ENCODE data around the gene GNAT1. TPM values are rescaled to one million over a fixed set of nuclear protein-coding genes. Genes with fewer than 3 reads are reported as not detected.

Gene GNAT1
- total and polyA plus RNA-seq, 2 of the 13 experiments (the other 11 are each of a cell fraction or from before 2014, with no cell fraction given) = 0.15 TPM; not detected in 1

DNA sequence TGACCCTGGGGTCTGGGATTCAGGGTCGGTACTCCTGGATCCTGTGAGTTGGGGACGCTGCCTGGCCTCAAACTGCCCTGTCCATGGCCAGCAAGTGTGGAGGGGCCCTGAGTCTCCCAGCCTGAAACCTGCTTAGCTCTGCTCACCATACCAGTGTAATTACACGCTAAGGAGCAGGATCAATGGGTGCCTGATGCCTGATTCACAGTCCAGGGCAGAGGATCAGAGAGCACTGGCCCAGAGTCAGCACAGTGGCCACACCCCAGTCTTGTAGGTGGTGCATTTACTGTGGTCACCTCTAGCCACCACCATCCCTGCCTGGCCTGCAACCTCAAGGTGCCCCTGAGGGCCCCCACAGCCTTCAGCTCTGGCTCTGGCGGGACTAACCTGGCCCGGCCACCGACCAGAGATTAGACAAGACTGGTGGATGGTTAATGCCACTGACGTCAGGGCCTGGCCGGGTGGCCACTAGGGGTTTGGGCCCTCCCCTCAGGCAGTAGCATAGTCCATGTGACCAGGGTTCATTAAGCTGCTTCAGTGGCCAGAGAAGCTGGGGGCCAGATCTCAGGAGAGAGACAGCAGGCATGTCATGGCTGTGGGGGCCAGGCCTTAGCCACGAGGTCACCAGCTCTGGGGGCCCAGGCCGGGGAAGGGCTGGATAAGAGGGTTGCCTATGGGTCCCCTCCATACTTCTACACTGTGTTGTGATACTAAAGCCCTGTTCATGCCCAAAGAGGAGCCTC lies 10.3 kb downstream of the GNAT1 start (continued):
- TF ChIP-seq SUZ12 (IDR thresholded peaks at IDR 0.05; ENCODE audit: low read depth, low read length) = no peak
- TF ChIP-seq, protein P1, sequence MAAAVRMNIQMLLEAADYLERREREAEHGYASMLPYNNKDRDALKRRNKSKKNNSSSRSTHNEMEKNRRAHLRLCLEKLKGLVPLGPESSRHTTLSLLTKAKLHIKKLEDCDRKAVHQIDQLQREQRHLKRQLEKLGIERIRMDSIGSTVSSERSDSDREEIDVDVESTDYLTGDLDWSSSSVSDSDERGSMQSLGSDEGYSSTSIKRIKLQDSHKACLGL (CRISPR knock-in tag; IDR thresholded peaks at IDR 0.05) = no peak
- TF ChIP-seq ZSCAN25 (CRISPR knock-in tag; IDR thresholded peaks at IDR 0.05) = no peak
- no peak for TF ChIP-seq ZFYVE20 (CRISPR knock-in tag; IDR thresholded peaks at IDR 0.05; ENCODE audit: borderline replicate concordance, low read depth)
- no peak; the same call in 1 of the 2 replicates for TF ChIP-seq ETV5 (CRISPR knock-in tag; IDR thresholded peaks at IDR 0.05; ENCODE audit: borderline replicate concordance)
- peak; percentile 71; the same call in 1 of the 2 replicates for TF ChIP-seq ZBTB7B (CRISPR knock-in tag; IDR thresholded peaks at IDR 0.05)
- TF ChIP-seq, protein P2, sequence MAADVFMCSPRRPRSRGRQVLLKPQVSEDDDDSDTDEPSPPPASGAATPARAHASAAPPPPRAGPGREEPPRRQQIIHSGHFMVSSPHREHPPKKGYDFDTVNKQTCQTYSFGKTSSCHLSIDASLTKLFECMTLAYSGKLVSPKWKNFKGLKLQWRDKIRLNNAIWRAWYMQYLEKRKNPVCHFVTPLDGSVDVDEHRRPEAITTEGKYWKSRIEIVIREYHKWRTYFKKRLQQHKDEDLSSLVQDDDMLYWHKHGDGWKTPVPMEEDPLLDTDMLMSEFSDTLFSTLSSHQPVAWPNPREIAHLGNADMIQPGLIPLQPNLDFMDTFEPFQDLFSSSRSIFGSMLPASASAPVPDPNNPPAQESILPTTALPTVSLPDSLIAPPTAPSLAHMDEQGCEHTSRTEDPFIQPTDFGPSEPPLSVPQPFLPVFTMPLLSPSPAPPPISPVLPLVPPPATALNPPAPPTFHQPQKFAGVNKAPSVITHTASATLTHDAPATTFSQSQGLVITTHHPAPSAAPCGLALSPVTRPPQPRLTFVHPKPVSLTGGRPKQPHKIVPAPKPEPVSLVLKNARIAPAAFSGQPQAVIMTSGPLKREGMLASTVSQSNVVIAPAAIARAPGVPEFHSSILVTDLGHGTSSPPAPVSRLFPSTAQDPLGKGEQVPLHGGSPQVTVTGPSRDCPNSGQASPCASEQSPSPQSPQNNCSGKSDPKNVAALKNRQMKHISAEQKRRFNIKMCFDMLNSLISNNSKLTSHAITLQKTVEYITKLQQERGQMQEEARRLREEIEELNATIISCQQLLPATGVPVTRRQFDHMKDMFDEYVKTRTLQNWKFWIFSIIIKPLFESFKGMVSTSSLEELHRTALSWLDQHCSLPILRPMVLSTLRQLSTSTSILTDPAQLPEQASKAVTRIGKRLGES (CRISPR knock-in tag; IDR thresholded peaks at IDR 0.05; ENCODE audit: borderline replicate concordance) = no peak
- no peak for TF ChIP-seq SP140L (CRISPR knock-in tag; IDR thresholded peaks at IDR 0.05; ENCODE audit: borderline replicate concordance)
- TF ChIP-seq HNRNPL (IDR thresholded peaks at IDR 0.05; ENCODE audit: low read depth, low read length) = peak; percentile 66; the same call in 1 of the 2 replicates
- TF ChIP-seq SYNCRIP (IDR thresholded peaks at IDR 0.05; ENCODE audit: insufficient read depth, low read depth, low read length) = no peak
- TF ChIP-seq JDP2 (CRISPR knock-in tag; IDR thresholded peaks at IDR 0.05; ENCODE audit: borderline replicate concordance) = no peak
- TF ChIP-seq, protein P3, sequence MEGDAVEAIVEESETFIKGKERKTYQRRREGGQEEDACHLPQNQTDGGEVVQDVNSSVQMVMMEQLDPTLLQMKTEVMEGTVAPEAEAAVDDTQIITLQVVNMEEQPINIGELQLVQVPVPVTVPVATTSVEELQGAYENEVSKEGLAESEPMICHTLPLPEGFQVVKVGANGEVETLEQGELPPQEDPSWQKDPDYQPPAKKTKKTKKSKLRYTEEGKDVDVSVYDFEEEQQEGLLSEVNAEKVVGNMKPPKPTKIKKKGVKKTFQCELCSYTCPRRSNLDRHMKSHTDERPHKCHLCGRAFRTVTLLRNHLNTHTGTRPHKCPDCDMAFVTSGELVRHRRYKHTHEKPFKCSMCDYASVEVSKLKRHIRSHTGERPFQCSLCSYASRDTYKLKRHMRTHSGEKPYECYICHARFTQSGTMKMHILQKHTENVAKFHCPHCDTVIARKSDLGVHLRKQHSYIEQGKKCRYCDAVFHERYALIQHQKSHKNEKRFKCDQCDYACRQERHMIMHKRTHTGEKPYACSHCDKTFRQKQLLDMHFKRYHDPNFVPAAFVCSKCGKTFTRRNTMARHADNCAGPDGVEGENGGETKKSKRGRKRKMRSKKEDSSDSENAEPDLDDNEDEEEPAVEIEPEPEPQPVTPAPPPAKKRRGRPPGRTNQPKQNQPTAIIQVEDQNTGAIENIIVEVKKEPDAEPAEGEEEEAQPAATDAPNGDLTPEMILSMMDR (CRISPR knock-in tag; IDR thresholded peaks at IDR 0.05) = peak; percentile 52
- TF ChIP-seq, protein P4, sequence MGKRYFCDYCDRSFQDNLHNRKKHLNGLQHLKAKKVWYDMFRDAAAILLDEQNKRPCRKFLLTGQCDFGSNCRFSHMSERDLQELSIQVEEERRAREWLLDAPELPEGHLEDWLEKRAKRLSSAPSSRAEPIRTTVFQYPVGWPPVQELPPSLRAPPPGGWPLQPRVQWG (CRISPR knock-in tag; IDR thresholded peaks at IDR 0.05; ENCODE audit: borderline replicate concordance, low read depth) = no peak
- TF ChIP-seq NFKBIZ (CRISPR knock-in tag; IDR thresholded peaks at IDR 0.05) = no peak
- TF ChIP-seq BRD4 (CRISPR knock-in tag; IDR thresholded peaks at IDR 0.05) = no peak; the same call in 1 of the 2 replicates
- peak; percentile 65 for TF ChIP-seq FOSL2 (CRISPR knock-in tag; IDR thresholded peaks at IDR 0.05)
- TF ChIP-seq, protein P5, sequence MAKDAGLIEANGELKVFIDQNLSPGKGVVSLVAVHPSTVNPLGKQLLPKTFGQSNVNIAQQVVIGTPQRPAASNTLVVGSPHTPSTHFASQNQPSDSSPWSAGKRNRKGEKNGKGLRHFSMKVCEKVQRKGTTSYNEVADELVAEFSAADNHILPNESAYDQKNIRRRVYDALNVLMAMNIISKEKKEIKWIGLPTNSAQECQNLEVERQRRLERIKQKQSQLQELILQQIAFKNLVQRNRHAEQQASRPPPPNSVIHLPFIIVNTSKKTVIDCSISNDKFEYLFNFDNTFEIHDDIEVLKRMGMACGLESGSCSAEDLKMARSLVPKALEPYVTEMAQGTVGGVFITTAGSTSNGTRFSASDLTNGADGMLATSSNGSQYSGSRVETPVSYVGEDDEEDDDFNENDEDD (CRISPR knock-in tag; IDR thresholded peaks at IDR 0.05; ENCODE audit: borderline replicate concordance) = no peak
- TF ChIP-seq HMG20B (CRISPR knock-in tag; conservative IDR thresholded peaks at IDR 0.05) = no peak
- TF ChIP-seq, protein P6, sequence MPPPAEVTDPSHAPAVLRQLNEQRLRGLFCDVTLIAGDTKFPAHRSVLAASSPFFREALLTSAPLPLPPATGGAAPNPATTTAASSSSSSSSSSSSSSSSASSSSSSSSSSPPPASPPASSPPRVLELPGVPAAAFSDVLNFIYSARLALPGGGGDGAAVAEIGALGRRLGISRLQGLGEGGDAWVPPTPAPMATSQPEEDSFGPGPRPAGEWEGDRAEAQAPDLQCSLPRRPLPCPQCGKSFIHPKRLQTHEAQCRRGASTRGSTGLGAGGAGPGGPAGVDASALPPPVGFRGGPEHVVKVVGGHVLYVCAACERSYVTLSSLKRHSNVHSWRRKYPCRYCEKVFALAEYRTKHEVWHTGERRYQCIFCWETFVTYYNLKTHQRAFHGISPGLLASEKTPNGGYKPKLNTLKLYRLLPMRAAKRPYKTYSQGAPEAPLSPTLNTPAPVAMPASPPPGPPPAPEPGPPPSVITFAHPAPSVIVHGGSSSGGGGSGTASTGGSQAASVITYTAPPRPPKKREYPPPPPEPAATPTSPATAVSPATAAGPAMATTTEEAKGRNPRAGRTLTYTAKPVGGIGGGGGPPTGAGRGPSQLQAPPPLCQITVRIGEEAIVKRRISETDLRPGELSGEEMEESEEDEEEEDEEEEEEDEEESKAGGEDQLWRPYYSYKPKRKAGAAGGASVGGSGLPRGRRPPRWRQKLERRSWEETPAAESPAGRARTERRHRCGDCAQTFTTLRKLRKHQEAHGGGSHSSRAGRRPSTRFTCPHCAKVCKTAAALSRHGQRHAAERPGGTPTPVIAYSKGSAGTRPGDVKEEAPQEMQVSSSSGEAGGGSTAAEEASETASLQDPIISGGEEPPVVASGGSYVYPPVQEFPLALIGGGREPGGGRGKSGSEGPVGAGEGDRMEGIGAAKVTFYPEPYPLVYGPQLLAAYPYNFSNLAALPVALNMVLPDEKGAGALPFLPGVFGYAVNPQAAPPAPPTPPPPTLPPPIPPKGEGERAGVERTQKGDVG (CRISPR knock-in tag; IDR thresholded peaks at IDR 0.05; ENCODE audit: borderline replicate concordance) = no peak

Data from HepG2 (cell line).